Mesodermal cell (in vitro differentiated cells): ENCODE measurements around the gene PPY.
"Not testable (repeated sequence)": the region's sequence is repeated elsewhere in the genome, so short reads cannot be mapped to it uniquely, and the experiment has no call there.

ENCODE experiments used
- H3K27ac ChIP-seq: 2 replicates; pipeline ENCODE4 v1.7.0; 2013; ENCODE audit warnings: mild to moderate bottlenecking, low read depth, low read length, moderate library complexity; ENCODE audit not compliant: severe bottlenecking
- H3K36me3 ChIP-seq: 2 replicates; pipeline ENCODE4 v1.7.1; 2013; ENCODE audit warnings: mild to moderate bottlenecking, low read length, moderate library complexity; ENCODE audit not compliant: control insufficient read depth, insufficient read depth
- H3K4me1 ChIP-seq: one replicate; pipeline ENCODE4 v1.7.1; 2013; ENCODE audit warnings: mild to moderate bottlenecking, low read length; ENCODE audit not compliant: insufficient read depth, control insufficient read depth, poor library complexity, severe bottlenecking
- H3K4me3 ChIP-seq: 2 replicates; pipeline ENCODE4 v1.7.0; 2013; ENCODE audit warnings: low read length, control low read depth, mild to moderate bottlenecking; ENCODE audit not compliant: insufficient read depth, poor library complexity, severe bottlenecking; ENCODE audit errors: extremely low read depth
- H3K9me3 ChIP-seq: 2 replicates; pipeline ENCODE4 v1.7.1; 2013; ENCODE audit warnings: mild to moderate bottlenecking, low read length, moderate library complexity; ENCODE audit not compliant: control insufficient read depth
- WGBS, 2 experiments: methylation state at CpG; one replicate each; pipeline ENCODE4 v1.1.5; 2013; ENCODE audit warnings: missing lambda C conversion rate in 2 of 2; ENCODE audit not compliant: insufficient coverage in 2 of 2; 5-methylcytosine and 5-hydroxymethylcytosine counted together

Gene PPY

DNA sequence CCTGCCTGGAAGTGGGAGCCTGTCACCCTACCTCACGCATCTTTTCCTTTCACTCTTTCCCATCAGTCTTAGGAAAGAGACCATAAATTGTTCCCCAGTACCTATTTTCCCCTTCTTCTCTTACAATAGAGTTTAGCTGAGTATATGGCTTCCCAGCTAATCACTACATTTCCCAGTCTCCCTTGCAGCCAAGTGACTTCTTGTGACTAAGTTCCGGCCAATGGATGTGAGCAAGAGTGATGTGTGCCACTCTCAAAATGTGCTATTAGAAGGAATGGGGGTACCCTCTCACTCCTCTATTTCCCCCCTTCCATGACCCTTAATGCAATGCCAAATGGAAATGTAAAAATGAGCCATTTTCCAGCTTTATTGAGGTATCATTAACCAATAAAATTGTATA, 19.7 kb upstream of the PPY start:
- H3K4me1 ChIP-seq: no peaks in the 10 kb centered on the region
- no peak overlapping the region for H3K4me3 ChIP-seq
- 80 to 100% methylated on average over 1 of the region's 2 CpGs for WGBS, 2 experiments
- no peak overlapping the region for H3K27ac ChIP-seq
- H3K9me3 ChIP-seq: no peaks in the 10 kb centered on the region
- no peaks in the 10 kb centered on the region for H3K36me3 ChIP-seq

DNA sequence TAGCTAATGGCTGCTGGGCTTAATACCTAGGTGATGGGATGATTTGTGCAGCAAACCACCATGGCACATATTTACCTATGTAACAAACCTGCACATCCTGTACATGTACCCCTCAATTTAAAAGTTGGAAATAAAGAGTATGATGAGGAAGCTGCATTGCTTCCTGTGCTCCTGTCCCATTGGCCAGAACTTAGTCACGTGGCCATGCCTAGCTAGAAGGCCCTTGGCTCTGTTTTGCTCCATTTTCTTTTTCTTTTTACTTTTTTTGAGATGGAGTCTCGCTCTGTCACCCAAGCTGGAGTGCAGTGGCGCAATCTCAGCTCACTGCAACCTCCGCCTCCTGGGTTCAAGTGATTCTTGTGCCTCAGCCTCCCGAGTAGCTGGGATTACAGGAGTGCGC, 19.0 kb upstream of the PPY start:
- H3K4me3 ChIP-seq, H3K9me3 ChIP-seq, H3K36me3 ChIP-seq, H3K4me1 ChIP-seq, H3K27ac ChIP-seq: not testable (repeated sequence)
- WGBS, 2 experiments: 88 to 93% methylated on average over 6 of the region's 6 CpGs

DNA sequence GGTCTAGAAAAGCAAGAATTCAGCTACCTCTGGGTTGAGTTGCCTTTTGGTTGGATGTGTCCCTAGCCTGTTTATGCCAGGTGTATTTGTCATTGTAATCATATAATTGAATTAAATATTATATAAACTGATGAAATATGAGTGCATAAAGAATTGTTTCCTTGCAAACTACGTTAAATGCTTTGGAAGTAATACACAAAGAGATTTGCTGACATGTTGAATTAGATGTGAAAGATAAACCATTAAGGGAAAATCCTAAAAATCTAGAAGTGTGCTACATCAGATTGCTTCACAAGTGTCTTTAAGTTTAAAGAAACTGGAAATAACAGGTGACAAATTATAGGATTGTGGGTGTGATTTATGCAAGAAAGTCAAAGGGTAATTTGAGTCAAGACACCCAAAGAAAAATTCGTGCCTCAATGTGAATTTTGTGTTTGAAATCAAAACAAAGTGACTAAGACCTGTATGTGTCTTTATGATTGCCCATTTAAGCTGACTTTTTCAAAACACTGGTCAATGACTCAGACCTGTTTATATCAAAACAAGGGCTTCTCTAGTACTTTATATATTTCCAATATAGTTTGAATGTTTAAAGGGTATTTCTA, 16.6 kb upstream of the PPY start:
- no peaks in the 10 kb centered on the region for H3K9me3 ChIP-seq
- H3K27ac ChIP-seq: no peak overlapping the region
- no peaks in the 10 kb centered on the region for H3K4me1 ChIP-seq
- H3K36me3 ChIP-seq: no peaks in the 10 kb centered on the region
- WGBS, 2 experiments: 60 to 68% methylated on average over 1 to 2 of the region's 2 CpGs
- no peak overlapping the region for H3K4me3 ChIP-seq

DNA sequence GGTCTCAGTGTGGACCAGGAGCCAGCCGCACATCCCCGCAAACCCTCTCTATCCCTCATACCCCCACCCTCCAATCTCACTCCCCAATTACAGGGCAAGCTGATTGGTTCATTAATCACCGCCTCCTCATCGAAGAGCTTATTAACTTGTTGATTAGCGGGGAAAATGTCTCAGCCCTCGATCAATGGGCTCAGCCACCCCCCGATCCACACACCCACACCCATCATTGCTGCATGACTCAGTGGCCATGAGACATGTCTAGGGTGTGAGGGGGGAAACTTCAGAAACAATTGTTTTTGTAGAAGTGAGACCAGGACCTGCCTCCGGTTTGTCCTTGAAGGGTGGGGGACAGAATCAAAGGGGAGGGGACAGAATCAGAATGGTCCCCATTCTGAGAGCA, 13.9 kb upstream of the PPY start:
- no peak overlapping the region for H3K27ac ChIP-seq
- H3K9me3 ChIP-seq: no peaks in the 10 kb centered on the region
- 93 to 94% methylated on average over 4 to 5 of the region's 8 CpGs for WGBS, 2 experiments
- H3K36me3 ChIP-seq: no peaks in the 10 kb centered on the region
- H3K4me3 ChIP-seq: no peak overlapping the region
- no peaks in the 10 kb centered on the region for H3K4me1 ChIP-seq

DNA sequence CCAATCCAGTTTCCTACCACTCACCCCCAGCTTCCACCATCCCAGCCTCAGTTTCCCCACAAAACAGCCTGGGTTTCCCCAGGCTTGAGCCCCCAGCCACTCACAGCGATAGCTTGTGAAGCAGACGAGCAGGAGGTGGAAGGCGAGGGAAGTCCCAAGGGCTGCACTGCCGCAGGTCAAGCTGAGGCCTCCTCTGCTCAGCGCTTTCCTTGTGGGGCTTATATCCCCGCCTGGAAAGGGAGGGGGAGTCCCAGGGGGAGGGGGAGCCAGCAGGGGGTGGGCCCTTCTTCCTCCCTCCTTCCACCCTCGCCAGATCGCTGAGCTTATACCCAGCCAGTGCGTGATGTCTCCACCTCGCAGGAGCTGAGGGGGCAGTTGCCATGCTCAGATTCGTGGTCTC, 11.5 kb upstream of the PPY start, which contains the start of gene PYY:
PYY (minus strand) TSS at position 195 of the 400 bp plus-strand sequence. CDS start 457 bp downstream, outside the sequence.
- Histone ChIP-seq H3K9me3 (no peaks in the 10 kb centered on the region), H3K4me1 (no peaks in the 10 kb centered on the region), H3K4me3 (peak within 1 kb of the TSS; percentile 21), H3K27ac (no peak within 1 kb of the TSS), H3K36me3 (no peaks in the 10 kb centered on the region)
- WGBS, 2 experiments: 42 to 59% methylated on average over 4 to 5 of the region's 11 CpGs

DNA sequence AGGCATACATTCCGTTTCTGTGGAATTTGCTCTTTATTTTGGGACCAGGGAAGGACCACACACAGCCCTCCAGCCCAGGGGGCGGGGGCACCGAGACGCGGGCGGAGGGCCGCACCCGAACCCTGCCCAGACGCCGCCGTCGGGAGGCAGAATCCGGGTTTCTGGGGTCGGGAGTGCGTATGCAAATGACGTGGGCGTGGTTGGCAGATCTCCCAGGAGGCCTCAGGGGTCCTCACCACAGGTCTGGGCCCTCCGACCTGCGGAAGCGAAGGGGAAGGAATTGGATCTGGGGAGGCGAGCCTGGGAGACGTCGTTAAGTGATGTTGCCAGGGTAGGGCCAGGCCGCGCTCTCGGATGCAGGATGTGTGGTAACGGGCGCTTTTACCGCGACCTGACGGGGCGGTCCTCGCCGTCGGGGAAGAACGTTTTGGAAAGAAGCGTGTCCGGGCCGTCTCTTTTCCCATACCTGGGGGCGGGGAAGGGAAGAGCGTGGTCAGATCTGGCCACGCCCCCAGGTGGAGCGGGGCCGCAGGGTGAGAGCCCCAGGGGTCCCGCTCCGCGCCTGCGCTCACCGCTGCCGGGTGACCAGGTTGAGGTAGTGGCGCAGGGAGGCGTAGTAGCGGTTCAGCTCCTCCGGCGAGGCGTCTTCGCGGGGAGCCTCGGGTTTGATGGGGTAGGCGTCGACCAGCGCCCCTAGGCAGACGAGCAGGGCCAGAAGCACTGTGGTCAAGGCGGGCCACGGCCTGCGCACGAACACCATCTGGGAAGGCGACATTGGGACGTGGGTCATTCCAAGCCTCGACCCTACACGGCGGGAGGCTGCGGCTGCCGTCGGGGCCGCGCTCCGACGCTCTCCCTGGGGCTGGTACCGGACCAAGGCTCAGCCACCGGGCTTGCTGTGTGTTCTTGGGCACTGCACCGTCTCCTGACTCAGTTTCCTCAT, 10.7 kb upstream of the PPY start:
- no peaks in the 10 kb centered on the region for H3K36me3 ChIP-seq
- H3K4me1 ChIP-seq: no peaks in the 10 kb centered on the region
- WGBS, 2 experiments: 6 to 9% methylated on average over 69 to 78 of the region's 82 CpGs
- no peak overlapping the region for H3K27ac ChIP-seq
- peak overlapping the region; percentile 21 for H3K4me3 ChIP-seq
- no peaks in the 10 kb centered on the region for H3K9me3 ChIP-seq

DNA sequence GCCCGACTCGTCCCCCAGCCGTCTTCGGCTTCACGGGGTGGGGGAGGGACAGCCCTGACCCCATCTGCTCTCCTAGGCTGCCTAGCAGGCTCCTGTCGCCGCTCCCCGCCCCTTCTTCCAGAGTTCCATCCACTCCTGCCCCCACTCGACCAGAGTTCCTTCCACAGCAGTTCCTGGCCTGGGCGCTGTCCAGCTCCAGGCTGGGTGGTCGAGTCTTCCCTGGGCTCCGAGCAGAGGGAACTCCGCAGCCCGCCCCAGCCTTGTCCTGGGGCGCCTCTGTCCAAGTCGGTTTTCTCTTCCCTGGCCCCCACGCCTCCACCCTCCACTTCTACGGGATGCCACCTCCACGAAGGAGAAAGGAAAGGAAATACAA, 10.1 kb upstream of the PPY start:
- 11 to 14% methylated on average over 9 to 12 of the region's 19 CpGs for WGBS, 2 experiments
- Histone ChIP-seq H3K27ac (no peak overlapping the region), H3K4me1 (no peaks in the 10 kb centered on the region), H3K4me3 (peak overlapping the region; percentile 21), H3K36me3 (no peaks in the 10 kb centered on the region), H3K9me3 (no peaks in the 10 kb centered on the region)

DNA sequence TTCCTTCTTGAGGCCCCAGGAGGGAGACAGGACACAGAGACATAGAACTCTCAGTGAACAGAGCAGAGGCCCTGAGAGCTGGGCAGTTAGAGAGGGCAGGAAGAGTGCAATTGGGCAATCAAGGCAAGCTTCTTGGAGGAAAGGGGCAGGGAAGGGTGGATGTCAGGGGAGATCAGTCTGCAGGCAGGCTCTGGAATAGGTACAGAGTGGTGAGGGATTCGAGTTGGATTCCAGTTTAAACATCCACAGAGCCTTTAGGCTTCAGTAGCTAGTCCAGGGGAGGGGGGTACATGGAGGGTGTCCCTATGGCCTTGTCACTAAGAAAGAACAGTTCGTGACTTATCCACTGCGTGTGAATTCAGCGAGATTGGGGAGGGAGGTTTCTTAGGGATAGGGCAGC, 9.5 kb upstream of the PPY start:
- Histone ChIP-seq H3K4me1 (no peaks in the 10 kb centered on the region), H3K36me3 (no peaks in the 10 kb centered on the region), H3K27ac (no peak overlapping the region), H3K4me3 (no peak overlapping the region), H3K9me3 (no peaks in the 10 kb centered on the region)
- WGBS, 2 experiments: 67 to 100% methylated on average over 1 to 3 of the region's 4 CpGs

DNA sequence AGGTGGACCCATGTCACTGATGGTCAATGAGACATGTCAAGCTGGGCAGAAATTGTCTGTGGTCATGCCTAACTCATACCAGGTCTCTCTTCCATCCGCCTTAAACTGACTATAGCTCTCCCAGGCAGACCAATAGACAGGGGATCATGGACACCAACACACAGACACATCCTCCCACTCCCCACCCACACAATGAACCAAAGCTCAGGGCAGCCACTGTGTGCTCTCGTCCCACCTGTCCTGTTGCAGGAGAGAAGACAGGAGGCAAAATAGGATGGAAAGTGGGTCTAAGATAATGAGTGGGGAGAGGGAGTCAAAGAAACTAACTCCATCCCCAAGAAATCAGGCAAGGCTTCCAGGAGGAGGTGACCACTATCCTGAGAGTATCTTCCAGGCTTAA, 8.3 kb upstream of the PPY start:
- Histone ChIP-seq H3K36me3 (no peaks in the 10 kb centered on the region), H3K4me3 (no peak overlapping the region), H3K9me3 (no peaks in the 10 kb centered on the region), H3K4me1 (no peaks in the 10 kb centered on the region), H3K27ac (no peak overlapping the region)
- WGBS, 2 experiments: no CpG with 5 or more reads among the region's 2 CpGs

DNA sequence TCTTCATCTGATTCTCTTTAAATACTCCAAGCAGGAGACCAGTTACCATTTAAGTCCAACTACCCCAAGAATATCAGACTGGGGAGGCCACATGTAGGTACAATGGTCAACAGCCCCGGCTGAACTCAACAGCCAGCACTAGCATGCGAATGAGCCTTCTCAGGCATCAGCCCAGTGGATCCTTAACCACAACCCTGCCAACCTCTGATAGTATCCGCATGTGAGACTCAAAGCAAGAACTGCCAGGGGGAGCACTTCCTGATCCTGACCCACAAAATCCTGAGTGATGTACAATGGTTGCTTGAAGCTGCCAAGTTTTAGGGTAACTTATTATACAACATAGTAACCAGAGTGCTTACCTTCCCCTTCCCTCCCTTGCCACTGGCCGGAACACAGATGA, 7.5 kb upstream of the PPY start:
- Histone ChIP-seq H3K4me3 (no peak overlapping the region), H3K36me3 (no peaks in the 10 kb centered on the region), H3K27ac (no peak overlapping the region), H3K4me1 (no peaks in the 10 kb centered on the region), H3K9me3 (no peaks in the 10 kb centered on the region)
- WGBS, 2 experiments: 67% methylated on average over 3 of the region's 4 CpGs; no CpG with 5 or more reads in 1 of the 2 experiments

DNA sequence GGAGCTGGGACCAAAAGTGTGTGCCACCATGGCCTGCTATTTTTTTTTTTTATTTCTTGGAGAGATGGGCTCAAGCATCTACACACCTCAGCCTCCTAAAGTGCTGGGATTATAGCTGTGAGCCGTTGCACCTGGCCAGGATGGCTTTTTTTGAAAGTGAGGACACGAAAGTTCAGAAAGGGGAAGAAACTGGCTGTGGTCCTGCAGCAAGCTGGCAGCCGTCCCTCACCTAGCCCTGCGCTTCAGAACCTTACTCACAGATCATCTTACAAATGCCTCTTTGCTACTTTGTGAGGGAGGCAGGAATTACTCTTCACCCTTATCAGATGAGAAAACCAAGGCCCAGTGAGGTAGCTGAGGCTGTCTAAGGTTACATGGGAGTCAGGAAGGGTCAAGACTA, 4.5 kb upstream of the PPY start:
- Histone ChIP-seq H3K9me3 (no peaks in the 10 kb centered on the region), H3K4me1 (no peaks in the 10 kb centered on the region), H3K4me3 (no peak overlapping the region), H3K36me3 (no peaks in the 10 kb centered on the region), H3K27ac (no peak overlapping the region)
- WGBS, 2 experiments: 90% methylated on average over 2 of the region's 4 CpGs; no CpG with 5 or more reads in 1 of the 2 experiments
